CD4-positive, alpha-beta memory T cell (primary cell): ENCODE results near the gene XRCC4. TPM values are rescaled to one million over a fixed set of nuclear protein-coding genes. Genes with fewer than 3 reads are reported as not detected.

Experiments used
- CTCF ChIA-PET: fragments of 350-600 bp; sonication (Branson Sonifier 250); formaldehyde crosslinking; loops from one replicate; lab custom pipeline; 2021; ENCODE audit warnings: inconsistent platforms; ENCODE audit not compliant: partially characterized antibody; lab: Charles Lee
- POLR2A ChIA-PET: fragments of 350-600 bp; sonication (Branson Sonifier 250); formaldehyde crosslinking; loops from one replicate; lab custom pipeline; 2021; ENCODE audit not compliant: partially characterized antibody; lab: Charles Lee
- DNase-seq, 5 donors: peaks; one replicate each; pipeline versions ENCODE4 v3.0.0 to v3.0.0-alpha.2; 2020 to 2022; ENCODE audit warnings: mixed read lengths in 1 of 5
- H3K27ac ChIP-seq: one replicate; pipeline ENCODE4 v1.7.0; 2013; ENCODE audit warnings: low read depth, low read length
- H3K27me3 ChIP-seq: 2 replicates; pipeline ENCODE4 v1.7.0; 2013; ENCODE audit warnings: mild to moderate bottlenecking, low read length, moderate library complexity; ENCODE audit not compliant: insufficient read depth
- H3K36me3 ChIP-seq: 2 replicates; pipeline ENCODE4 v1.7.0; 2013; ENCODE audit warnings: mild to moderate bottlenecking, low read length, moderate library complexity; ENCODE audit not compliant: insufficient read depth
- H3K4me1 ChIP-seq: 2 replicates; pipeline ENCODE4 v1.7.0; 2013; ENCODE audit warnings: mild to moderate bottlenecking, low read length, moderate library complexity; ENCODE audit not compliant: insufficient read depth
- H3K4me3 ChIP-seq, 2 donors: one replicate each; pipeline ENCODE4 v1.7.0; 2013; ENCODE audit warnings: low read length in 2 of 2, mild to moderate bottlenecking in 1 of 2
- H3K9me3 ChIP-seq, 2 donors: one replicate each; pipeline ENCODE4 v1.7.0; 2013; ENCODE audit warnings: low read length in 2 of 2, control low read depth in 1 of 2; ENCODE audit not compliant: control insufficient read depth in 1 of 2
- H3K27ac Mint-ChIP-seq, 7 donors: one replicate each; pipeline ENCODE4 v1.8.0; 2020 to 2021; ENCODE audit warnings: mixed read lengths in 7 of 7, mild to moderate bottlenecking in 6 of 7, inconsistent platforms in 3 of 7, moderate library complexity in 3 of 7
- H3K27me3 Mint-ChIP-seq, 2 donors: one replicate each; pipeline ENCODE4 v1.8.0; 2020 to 2021; ENCODE audit warnings: mixed read lengths in 2 of 2
- H3K36me3 Mint-ChIP-seq, 2 donors: one replicate each; pipeline ENCODE4 v1.8.0; 2020 to 2021; ENCODE audit warnings: mixed read lengths in 2 of 2, inconsistent platforms in 1 of 2, mild to moderate bottlenecking in 1 of 2
- H3K4me1 Mint-ChIP-seq, 4 donors: one replicate each; pipeline ENCODE4 v1.8.0; 2020 to 2021; ENCODE audit warnings: mixed read lengths in 4 of 4, mild to moderate bottlenecking in 1 of 4
- H3K4me3 Mint-ChIP-seq, 8 donors: one replicate each; pipeline ENCODE4 v1.8.0; 2020 to 2021; ENCODE audit warnings: mixed read lengths in 8 of 8, mild to moderate bottlenecking in 7 of 8, moderate library complexity in 6 of 8, inconsistent platforms in 3 of 8
- H3K9me3 Mint-ChIP-seq, 8 donors: one replicate each; pipeline ENCODE4 v1.8.0; 2020 to 2021; ENCODE audit warnings: mixed read lengths in 8 of 8, mild to moderate bottlenecking in 5 of 8, inconsistent platforms in 3 of 8, moderate library complexity in 1 of 8
- intact Hi-C: fragments of 100-400 bp; cut with micrococcal nuclease; formaldehyde crosslinking; loops from one replicate; pipeline ENCODE4 v1.15.1; 2023
- polyA plus RNA-seq, 2 donors: library from polyadenylated mRNA; unstranded; fragments of 300-500 nt; fragmentation: Illumina TruSeq; gene quantifications; one replicate each; pipeline ENCODE4 v1.2.3, GENCODE V29; 2021
- total RNA-seq, 2 experiments: library from RNA; stranded (reverse); gene quantifications; one replicate each; pipeline ENCODE4 v1.2.3, GENCODE V29; 2021

The XRCC4 gene
- total and polyA plus RNA-seq, 4 experiments from 2014 or later, result 4.1 to 9.8 (median 5.7) TPM

GRCh38 chr5:83376461-83376860 is 299.1 kb downstream of the XRCC4 start:
- ChIA-PET POLR2A (no interaction called here), CTCF (no interaction called here)
- Mint-ChIP-seq H3K4me3 (no peak overlapping the region), H3K27ac (no peak overlapping the region), H3K27me3 (peaks cover 0 to 4% of the 10 kb centered on the region in 2 donors), H3K9me3 (no peaks in the 10 kb centered on the region), H3K4me1 (no peaks in the 10 kb centered on the region), H3K36me3 (no peaks in the 10 kb centered on the region)
- no peak for DNase-seq
- intact Hi-C loops, result no loop called here
- Histone ChIP-seq H3K4me3 (no peak overlapping the region), H3K9me3 (no peaks in the 10 kb centered on the region), H3K36me3 (no peaks in the 10 kb centered on the region), H3K27ac (no peak overlapping the region), H3K4me1 (no peaks in the 10 kb centered on the region), H3K27me3 (no peaks in the 10 kb centered on the region)

GRCh38 chr5:83377131-83377865 is 300.0 kb downstream of the XRCC4 start:
- H3K36me3 Mint-ChIP-seq, result no peaks in the 10 kb centered on the region
- H3K36me3 ChIP-seq, result no peaks in the 10 kb centered on the region
- H3K27me3 ChIP-seq, result no peaks in the 10 kb centered on the region
- no peak overlapping the region for H3K27ac Mint-ChIP-seq
- ChIA-PET CTCF (no interaction called here), POLR2A (no interaction called here)
- no peak overlapping the region for H3K4me3 ChIP-seq
- H3K4me3 Mint-ChIP-seq, result no peak overlapping the region
- peaks cover 0 to 4% of the 10 kb centered on the region in 2 donors for H3K27me3 Mint-ChIP-seq
- no peaks in the 10 kb centered on the region for H3K4me1 Mint-ChIP-seq
- H3K4me1 ChIP-seq, result no peaks in the 10 kb centered on the region
- intact Hi-C loops, result no loop called here
- H3K9me3 Mint-ChIP-seq, result no peaks in the 10 kb centered on the region
- no peak for DNase-seq
- no peak overlapping the region for H3K27ac ChIP-seq
- no peaks in the 10 kb centered on the region for H3K9me3 ChIP-seq

GRCh38 chr5:83378624-83379289 is 301.4 kb downstream of the XRCC4 start:
- Histone ChIP-seq H3K4me3 (no peak overlapping the region), H3K4me1 (no peaks in the 10 kb centered on the region), H3K36me3 (no peaks in the 10 kb centered on the region), H3K27ac (no peak overlapping the region), H3K9me3 (no peaks in the 10 kb centered on the region), H3K27me3 (no peaks in the 10 kb centered on the region)
- peaks cover 0 to 8% (median 2%) of the 10 kb centered on the region in 8 donors for H3K9me3 Mint-ChIP-seq
- peaks cover 0 to 4% of the 10 kb centered on the region in 2 donors for H3K27me3 Mint-ChIP-seq
- H3K4me3 Mint-ChIP-seq, result no peak overlapping the region
- POLR2A ChIA-PET, result no interaction called here
- peak overlapping the region in 1 of 7 donors; percentile 39 for H3K27ac Mint-ChIP-seq
- intact Hi-C loops, result no loop called here
- no peaks in the 10 kb centered on the region for H3K4me1 Mint-ChIP-seq
- no peak for DNase-seq
- CTCF ChIA-PET, result no interaction called here
- peaks cover 0 to 4% of the 10 kb centered on the region in 2 donors for H3K36me3 Mint-ChIP-seq

GRCh38 chr5:83385812-83386211 is 308.5 kb downstream of the XRCC4 start:
- H3K4me1 ChIP-seq, result no peaks in the 10 kb centered on the region
- no peaks in the 10 kb centered on the region for H3K36me3 ChIP-seq
- POLR2A ChIA-PET, result no interaction called here
- H3K27me3 ChIP-seq, result no peaks in the 10 kb centered on the region
- no peak overlapping the region for H3K4me3 ChIP-seq
- no peaks in the 10 kb centered on the region for H3K9me3 ChIP-seq
- Mint-ChIP-seq H3K36me3 (peaks cover 0 to 4% of the 10 kb centered on the region in 2 donors), H3K27me3 (no peaks in the 10 kb centered on the region), H3K9me3 (peaks cover 0 to 14% (median 2%) of the 10 kb centered on the region in 8 donors), H3K4me1 (no peaks in the 10 kb centered on the region), H3K4me3 (no peak overlapping the region), H3K27ac (no peak overlapping the region)
- intact Hi-C loops, result no loop called here
- no peak for DNase-seq
- CTCF ChIA-PET, result no interaction called here
- H3K27ac ChIP-seq, result no peak overlapping the region

GRCh38 chr5:83387041-83387440 is 309.7 kb downstream of the XRCC4 start:
- no peaks in the 10 kb centered on the region for H3K9me3 ChIP-seq
- intact Hi-C loops, result no loop called here
- CTCF ChIA-PET, result no interaction called here
- H3K4me3 ChIP-seq, result no peak overlapping the region
- H3K9me3 Mint-ChIP-seq, result peaks cover 0 to 14% (median 2%) of the 10 kb centered on the region in 8 donors
- H3K4me3 Mint-ChIP-seq, result no peak overlapping the region
- H3K27me3 Mint-ChIP-seq, result no peaks in the 10 kb centered on the region
- H3K36me3 Mint-ChIP-seq, result peaks cover 0 to 4% of the 10 kb centered on the region in 2 donors
- H3K27ac Mint-ChIP-seq, result no peak overlapping the region
- no peaks in the 10 kb centered on the region for H3K27me3 ChIP-seq
- DNase-seq, result no peak
- H3K36me3 ChIP-seq, result no peaks in the 10 kb centered on the region
- H3K27ac ChIP-seq, result no peak overlapping the region
- no peaks in the 10 kb centered on the region for H3K4me1 Mint-ChIP-seq
- no peaks in the 10 kb centered on the region for H3K4me1 ChIP-seq
- POLR2A ChIA-PET, result no interaction called here

- H3K4me1 Mint-ChIP-seq, result no peaks in the 10 kb centered on the region
- no peak overlapping the region for H3K4me3 Mint-ChIP-seq
- intact Hi-C loops, result no loop called here
- POLR2A ChIA-PET, result no interaction called here
- Histone ChIP-seq H3K9me3 (no peaks in the 10 kb centered on the region), H3K27me3 (no peaks in the 10 kb centered on the region), H3K36me3 (no peaks in the 10 kb centered on the region), H3K4me3 (no peak overlapping the region), H3K27ac (no peak overlapping the region), H3K4me1 (no peaks in the 10 kb centered on the region)
- CTCF ChIA-PET, result no interaction called here
- H3K36me3 Mint-ChIP-seq, result no peaks in the 10 kb centered on the region
- no peak for DNase-seq
- H3K27me3 Mint-ChIP-seq, result no peaks in the 10 kb centered on the region
- peaks cover 0 to 6% (median 0%) of the 10 kb centered on the region in 8 donors for H3K9me3 Mint-ChIP-seq
- H3K27ac Mint-ChIP-seq, result no peak overlapping the region
These were observed 311.3 kb downstream of the XRCC4 start for GRCh38 chr5:83388608-83389007.

- no peaks in the 10 kb centered on the region for H3K4me1 ChIP-seq
- no peaks in the 10 kb centered on the region for H3K4me1 Mint-ChIP-seq
- H3K36me3 ChIP-seq, result no peaks in the 10 kb centered on the region
- no peaks in the 10 kb centered on the region for H3K27me3 Mint-ChIP-seq
- H3K9me3 ChIP-seq, result no peaks in the 10 kb centered on the region
- CTCF ChIA-PET, result no interaction called here
- intact Hi-C loops, result no loop called here
- POLR2A ChIA-PET, result no interaction called here
- DNase-seq, result no peak
- H3K4me3 Mint-ChIP-seq, result no peak overlapping the region
- H3K27ac ChIP-seq, result no peak overlapping the region
- no peaks in the 10 kb centered on the region for H3K36me3 Mint-ChIP-seq
- no peaks in the 10 kb centered on the region for H3K27me3 ChIP-seq
- peaks cover 0 to 3% (median 0%) of the 10 kb centered on the region in 8 donors for H3K9me3 Mint-ChIP-seq
- no peak overlapping the region for H3K4me3 ChIP-seq
- no peak overlapping the region for H3K27ac Mint-ChIP-seq
These were observed 315.6 kb downstream of the XRCC4 start for GRCh38 chr5:83392766-83393503.
